NCI-H345 (cell line): ENCODE measurements around the gene DACH2.
"Not testable (repeated sequence)": the region's sequence is repeated elsewhere in the genome, so short reads cannot be mapped to it uniquely, and the experiment has no call there.

Experiments
- DNase-seq: peaks from one replicate; lab custom pipeline; 2025; lab: John Stamatoyannopoulos, UW

The DACH2 gene

GRCh38 chrX:86148024-86148511, at the start of gene DACH2:
DACH2 (plus strand) TSS chrX:86148451.
- peak; percentile 53 for DNase-seq

DNA sequence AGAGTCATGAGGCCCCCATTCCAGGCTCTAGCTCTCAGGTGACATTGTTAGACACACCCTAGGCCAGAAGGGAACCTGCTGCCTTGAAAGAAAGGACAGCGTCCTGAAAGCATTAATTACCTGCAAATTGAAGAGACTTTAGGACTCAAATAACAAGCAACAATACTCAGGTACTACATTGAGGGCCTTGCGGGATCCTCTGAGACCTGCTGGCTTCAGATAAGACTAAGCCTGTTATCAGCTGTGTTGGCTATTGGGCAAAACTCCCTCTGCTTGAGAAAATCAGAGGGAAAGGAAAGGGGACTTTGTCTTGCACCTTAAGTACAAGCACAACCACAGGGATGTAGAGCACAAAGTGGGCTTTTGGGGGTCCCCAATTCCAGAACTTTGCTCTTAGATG, 45.9 kb upstream of the DACH2 start:
- DNase-seq, result no peak

GRCh38 chrX:86103061-86103460, 45.2 kb upstream of the DACH2 start:
- no peak for DNase-seq

GRCh38 chrX:86104526-86104925, 43.7 kb upstream of the DACH2 start:
- DNase-seq, result no peak

- no peak for DNase-seq
These were observed 26.3 kb upstream of the DACH2 start for GRCh38 chrX:86121916-86122315.

DNA sequence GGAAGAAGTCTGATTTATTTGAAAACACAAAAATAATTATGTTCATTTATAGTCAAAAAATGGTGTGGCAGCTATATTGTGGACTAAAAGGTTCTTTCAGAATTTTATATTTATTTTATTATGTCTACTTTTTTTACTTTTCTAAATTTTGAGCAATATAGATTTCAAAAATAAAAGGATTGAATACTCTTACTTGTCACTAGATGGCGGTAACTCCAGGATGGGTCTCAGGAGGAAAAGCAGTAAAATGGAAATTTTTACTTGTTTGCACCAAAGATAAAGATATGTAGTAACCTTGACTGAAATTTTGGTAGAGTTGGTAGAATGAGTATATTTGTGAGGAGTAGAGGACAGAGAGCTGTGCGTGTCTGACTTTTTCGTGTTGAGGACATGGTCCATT, 14.5 kb upstream of the DACH2 start:
- no peak for DNase-seq

GRCh38 chrX:86137071-86137470, 11.2 kb upstream of the DACH2 start:
- no peak for DNase-seq

GRCh38 chrX:86141786-86142185, 6.5 kb upstream of the DACH2 start:
- no peak for DNase-seq

DNA sequence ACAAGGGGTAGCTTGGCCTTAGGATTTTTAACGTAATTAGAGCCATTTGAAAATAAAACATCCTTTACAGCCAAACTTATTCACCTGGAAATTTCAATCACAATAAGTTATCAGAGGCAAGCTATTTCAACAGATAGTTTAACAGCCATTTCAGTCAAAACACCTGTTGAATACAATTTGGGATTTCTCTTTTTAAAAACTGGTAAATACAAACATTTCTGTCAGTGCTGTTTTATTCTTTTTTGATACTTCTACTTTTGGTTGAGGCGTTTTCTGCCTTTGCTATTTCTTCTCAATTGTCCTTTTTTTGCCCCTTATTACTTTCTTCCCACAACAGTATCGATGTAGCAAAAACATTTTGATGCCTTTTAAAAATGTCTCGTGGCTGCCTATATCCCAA, 2.1 kb upstream of the DACH2 start:
- no peak for DNase-seq

DNA sequence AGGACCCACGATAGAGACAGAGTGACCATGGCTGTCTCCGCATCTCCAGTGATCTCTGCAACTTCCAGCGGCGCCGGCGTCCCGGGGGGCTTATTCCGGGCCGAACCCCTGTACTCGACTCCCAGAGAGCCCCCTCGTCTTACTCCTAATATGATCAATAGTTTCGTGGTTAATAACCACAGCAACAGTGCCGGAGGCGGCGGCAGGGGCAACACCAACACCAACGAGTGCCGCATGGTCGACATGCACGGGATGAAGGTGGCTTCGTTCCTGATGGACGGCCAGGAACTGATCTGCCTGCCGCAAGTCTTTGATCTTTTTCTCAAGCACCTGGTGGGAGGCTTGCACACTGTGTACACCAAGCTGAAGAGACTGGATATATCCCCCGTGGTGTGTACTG, 343 bp downstream of the DACH2 start:
- DNase-seq, result no peak

- DNase-seq, result no peak
These were observed 868 bp downstream of the DACH2 start for GRCh38 chrX:86149119-86149518.

- DNase-seq, result no peak
These were observed 6.3 kb downstream of the DACH2 start for GRCh38 chrX:86154553-86154952.

DNA sequence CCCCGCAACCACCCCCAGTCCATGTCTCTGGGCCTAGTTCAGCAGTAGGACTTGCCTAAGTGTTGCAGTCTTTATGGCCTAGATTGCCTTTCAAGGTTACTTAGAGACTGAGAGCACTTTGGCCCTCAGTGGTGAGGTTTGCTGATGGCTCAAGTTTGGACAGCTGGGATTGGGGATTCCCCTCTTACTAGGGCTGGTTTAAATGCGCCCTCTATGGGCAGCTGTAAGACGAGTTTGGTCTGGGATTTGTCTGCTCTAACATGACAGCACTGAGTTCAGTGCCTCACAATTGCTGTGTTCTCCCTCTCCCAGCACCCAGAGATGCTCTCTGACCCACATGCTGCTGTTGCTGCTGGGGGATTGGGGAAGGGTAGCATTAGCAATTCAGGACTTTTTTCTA, 23.1 kb downstream of the DACH2 start:
- DNase-seq, result no peak

DNA sequence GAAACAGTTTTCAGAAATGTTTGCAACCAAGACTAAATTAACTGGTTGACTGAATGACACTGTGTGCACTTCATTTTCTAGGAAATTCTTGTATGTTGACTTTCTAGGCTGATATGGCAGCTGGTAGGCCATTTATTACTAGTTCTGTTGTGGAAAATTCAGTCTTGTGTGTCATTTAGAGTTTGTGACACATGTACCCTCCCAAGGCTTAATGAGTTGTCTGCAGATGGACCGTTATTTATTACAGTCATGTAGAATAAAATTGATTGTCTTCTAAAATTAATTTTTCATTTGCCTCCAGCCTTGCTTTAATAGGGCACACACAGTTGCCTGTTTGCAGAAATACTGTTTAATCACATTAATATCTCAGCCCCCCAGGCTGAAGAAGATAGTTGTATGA, 30.7 kb downstream of the DACH2 start:
- DNase-seq, result no peak

DNA sequence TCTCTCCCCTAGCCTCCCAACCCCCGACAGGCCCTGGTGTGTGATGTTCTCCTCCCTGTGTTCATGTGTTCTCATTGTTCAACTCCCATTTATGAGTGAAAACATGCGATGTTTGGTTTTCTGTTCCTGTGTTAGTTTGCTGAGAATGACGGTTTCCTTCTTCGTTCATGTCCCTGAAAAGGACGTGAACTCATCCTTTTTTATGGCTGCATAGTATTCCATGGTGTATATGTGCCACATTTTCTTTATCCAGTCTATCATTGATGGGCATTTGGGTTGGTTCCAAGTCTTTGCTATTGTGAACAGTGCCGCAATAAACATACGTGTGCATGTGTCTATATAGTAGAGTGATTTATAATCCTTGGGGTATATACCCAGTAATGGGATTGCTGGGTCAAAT, 33.1 kb downstream of the DACH2 start:
- DNase-seq, result not testable (repeated sequence)

DNA sequence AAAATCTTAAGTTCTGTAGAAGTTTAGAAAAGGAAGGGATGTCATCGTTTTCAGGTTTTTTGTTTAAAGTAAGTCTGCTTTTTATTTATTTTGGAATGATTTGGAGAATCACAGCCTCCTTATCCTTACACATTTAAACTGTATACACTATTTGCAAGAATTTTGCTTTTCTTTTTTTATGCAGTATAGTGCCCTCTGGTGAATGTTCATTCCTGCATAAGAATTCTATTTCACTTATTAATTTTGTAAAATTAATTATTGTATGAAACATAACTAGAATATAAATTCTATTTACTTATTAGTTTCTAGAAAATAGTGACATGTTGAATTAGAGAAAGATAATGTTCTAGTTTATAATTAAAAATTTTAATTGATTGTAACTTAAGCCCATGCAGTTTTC, 44.6 kb downstream of the DACH2 start:
- DNase-seq, result no peak

GRCh38 chrX:86194758-86195157, 46.5 kb downstream of the DACH2 start:
- no peak for DNase-seq

DNA sequence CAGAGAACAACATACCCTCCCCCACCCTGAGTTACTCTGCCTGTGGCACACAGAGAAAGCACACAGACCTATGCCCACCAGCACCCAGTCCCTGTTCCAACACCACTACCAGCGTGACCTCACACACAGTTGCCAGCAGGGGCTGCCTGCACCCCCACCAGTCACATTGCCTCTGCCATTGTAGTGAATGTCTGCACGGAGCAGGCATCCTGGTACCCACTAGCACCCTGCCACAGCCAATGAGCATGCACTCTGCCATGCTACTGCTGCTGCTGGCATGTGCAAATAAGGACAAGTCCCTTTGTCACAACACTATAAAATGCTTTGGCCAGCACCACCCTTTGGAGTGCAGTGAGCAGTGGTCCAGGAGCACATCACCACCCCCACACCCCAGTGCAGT, 47.1 kb downstream of the DACH2 start:
- no peak for DNase-seq

DNA sequence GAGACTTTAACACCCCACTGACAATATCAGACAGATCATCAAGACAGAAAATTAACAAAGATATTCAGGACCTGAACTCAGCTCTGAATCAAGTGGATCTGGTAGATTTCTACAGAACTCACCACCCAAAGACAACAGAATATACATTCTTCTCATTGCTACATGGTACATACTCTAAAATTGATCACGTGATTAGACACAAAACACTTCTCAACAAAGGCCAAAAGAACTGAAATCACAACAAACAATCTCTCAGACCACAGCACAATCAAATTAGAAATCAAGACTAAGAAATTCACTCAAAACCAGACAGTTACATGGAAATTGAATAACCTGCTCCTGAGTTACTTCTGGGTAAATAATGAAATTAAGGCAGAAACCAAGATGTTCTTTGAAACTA, 49.6 kb downstream of the DACH2 start:
- DNase-seq, result no peak

DNA sequence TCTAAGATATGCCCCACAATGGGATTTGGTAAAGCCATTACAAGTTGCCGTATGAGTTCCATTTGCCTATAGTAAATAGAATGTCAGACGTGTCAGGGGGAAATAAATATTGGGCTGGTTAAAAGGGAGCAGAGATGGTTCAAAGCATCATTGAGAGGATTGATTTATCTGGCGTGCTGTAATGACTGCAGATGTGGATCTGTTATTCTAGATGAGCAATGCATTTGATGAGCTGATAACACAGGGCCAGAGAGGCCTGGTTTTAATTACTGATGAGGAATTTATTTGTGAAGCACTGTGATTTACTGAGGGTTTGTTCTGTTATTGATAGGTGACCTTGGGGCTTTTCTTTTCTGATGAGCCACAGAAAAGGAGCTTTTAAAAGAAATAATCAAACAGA, 62.5 kb downstream of the DACH2 start:
- no peak for DNase-seq

- no peak for DNase-seq
These were observed 67.0 kb downstream of the DACH2 start for GRCh38 chrX:86215260-86215659.

DNA sequence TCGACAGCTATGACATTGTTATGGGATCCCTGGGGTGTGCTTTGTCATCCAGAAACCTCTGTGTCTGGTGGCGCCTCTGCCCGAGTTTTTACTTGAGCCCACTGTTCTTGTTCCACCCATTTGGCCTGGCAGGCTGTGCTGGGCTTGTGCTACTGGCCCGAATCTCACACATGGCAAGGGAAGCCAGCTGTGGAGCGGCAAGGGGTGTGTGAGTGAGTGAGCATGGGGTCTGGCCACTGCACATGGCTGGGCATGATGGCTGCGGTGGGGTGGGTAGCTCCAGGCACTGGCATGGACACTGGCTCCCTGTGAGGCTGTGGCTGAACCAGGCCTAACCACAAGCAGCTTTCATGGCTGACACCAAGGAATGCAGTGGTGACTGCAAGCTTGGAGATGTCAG, 89.2 kb downstream of the DACH2 start:
- no peak for DNase-seq

DNA sequence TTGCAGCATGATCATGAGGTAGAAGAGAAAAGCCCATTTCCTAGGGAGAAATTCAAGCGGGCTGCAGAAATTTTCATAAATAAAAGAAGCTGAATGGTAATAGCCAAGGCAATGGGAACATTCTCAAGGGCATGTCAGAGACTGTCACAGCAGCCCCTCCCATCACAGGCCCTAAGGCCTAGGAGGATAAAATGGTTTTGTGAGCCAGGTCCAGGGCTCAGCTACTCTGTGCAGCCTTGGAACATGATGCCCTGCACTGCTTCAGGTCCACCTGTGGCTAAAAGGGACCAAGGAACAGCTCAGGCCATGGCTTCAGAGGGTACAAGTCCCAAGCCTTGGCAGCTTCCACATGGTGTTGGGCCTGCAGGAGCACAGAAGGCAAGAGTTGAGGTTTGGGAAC, 93.3 kb downstream of the DACH2 start:
- DNase-seq, result no peak

DNA sequence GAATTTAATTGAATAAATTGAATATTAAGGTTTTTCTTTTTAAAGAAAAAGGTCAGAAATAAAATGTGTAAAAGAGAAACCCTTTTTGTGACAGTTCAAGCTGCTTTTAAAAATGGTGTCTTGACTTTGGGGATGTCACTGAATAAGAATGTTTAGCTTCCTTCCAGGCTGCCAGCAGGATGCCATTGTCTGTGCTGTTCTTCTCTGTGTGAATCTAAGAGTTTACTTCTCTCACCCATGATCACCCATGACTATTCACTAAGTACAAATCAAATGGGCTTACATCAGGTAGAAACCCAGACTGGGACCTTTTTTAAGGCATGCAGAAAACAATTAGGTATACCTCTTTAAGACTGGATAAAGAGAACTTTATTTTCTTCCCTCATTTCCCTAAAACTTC, 115.3 kb downstream of the DACH2 start:
- no peak for DNase-seq

DNA sequence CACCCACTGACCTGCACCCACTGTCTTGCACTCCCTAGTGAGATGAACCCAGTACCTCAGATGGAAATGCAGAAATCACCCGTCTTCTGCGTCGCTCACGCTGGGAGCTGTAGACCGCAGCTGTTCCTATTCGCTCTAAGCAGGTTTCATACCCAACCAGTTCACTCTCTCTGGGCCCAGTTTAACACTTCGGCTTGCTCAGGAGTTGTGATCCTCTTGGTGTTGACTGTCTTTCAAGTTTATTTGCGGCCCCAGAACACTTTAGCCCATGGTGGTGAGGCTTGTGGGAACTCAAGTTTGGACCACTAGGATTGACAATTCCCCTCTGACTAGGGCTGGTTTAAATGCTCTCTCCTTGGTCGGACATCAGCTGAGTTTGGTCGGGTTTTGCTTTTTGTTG, 147.0 kb downstream of the DACH2 start:
- DNase-seq, result no peak
